Right lobe of liver (tissue), 4 donors: Measurements from ENCODE around the gene C20orf141.

Experiments
- POLR2A ChIP-seq: fragments of 450-650 bp; IDR thresholded peaks from one replicate; pipeline ENCODE4 v1.6.1; 2017; ENCODE audit warnings: antibody characterized with exemption, mild to moderate bottlenecking
- TF ChIP-seq, protein P1 (sequence below), 4 donors: fragments of 200-600 bp in 3 of 4; fragments of 450-650 bp in 1 of 4; IDR thresholded peaks; one replicate each; pipeline versions ENCODE4 v1.5.1 to v1.8.0; 2016 to 2022; ENCODE audit warnings: antibody characterized with exemption in 4 of 4, mild to moderate bottlenecking in 2 of 4
- donor health status: DM: no; HTN: no; CAD: no.
- donor health status: DM: no; HTN: no; CAD: no.
- donor health status: DM: no; HTN: yes; CAD: no.

- TF ChIP-seq, protein P1, sequence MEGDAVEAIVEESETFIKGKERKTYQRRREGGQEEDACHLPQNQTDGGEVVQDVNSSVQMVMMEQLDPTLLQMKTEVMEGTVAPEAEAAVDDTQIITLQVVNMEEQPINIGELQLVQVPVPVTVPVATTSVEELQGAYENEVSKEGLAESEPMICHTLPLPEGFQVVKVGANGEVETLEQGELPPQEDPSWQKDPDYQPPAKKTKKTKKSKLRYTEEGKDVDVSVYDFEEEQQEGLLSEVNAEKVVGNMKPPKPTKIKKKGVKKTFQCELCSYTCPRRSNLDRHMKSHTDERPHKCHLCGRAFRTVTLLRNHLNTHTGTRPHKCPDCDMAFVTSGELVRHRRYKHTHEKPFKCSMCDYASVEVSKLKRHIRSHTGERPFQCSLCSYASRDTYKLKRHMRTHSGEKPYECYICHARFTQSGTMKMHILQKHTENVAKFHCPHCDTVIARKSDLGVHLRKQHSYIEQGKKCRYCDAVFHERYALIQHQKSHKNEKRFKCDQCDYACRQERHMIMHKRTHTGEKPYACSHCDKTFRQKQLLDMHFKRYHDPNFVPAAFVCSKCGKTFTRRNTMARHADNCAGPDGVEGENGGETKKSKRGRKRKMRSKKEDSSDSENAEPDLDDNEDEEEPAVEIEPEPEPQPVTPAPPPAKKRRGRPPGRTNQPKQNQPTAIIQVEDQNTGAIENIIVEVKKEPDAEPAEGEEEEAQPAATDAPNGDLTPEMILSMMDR (IDR thresholded peaks at IDR 0.05) = no peak
- no peak for TF ChIP-seq POLR2A
Observed at GRCh38 chr20:2804852-2805688, 9.7 kb upstream of the C20orf141 start.
